ENCODE measurements around the gene SPG11. TPM values are rescaled to one million over a fixed set of nuclear protein-coding genes. Genes with fewer than 3 reads are reported as not detected.
"Not testable (repeated sequence)": the region's sequence is repeated elsewhere in the genome, so short reads cannot be mapped to it uniquely, and the experiment has no call there.

The SPG11 gene
- total RNA-seq, 1 donor, result 74.4 TPM

DNA sequence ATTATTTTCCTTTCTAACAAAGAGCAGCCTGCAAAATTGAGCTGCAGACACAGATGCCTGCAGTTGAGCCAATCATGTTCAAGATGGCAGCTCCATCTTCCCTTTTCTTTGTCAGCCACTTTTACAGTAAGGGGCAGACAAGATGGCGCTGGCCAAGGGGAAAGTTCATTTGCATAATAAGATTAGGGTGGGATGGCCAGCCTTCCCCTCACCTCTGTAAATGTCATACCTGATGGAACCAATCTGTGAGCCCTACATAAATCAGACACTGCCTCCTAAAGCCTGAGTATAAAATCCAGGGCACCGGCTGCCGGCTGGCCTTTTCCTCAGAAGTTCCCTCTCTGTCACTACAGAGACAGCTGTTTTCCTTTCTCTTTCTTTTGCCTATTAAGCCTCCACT, 31.8 kb upstream of the SPG11 start:
- Histone ChIP-seq H3K27me3 (ENCODE audit: insufficient read depth, low read length) (no peaks in the 10 kb centered on the region), H3K9me3 (ENCODE audit: low read depth, low read length) (no peaks in the 10 kb centered on the region), H3K4me3 (ENCODE audit: low read length) (no peak overlapping the region), H3K4me1 (ENCODE audit: insufficient read depth, low read length) (peaks cover 4% of the 10 kb centered on the region)

DNA sequence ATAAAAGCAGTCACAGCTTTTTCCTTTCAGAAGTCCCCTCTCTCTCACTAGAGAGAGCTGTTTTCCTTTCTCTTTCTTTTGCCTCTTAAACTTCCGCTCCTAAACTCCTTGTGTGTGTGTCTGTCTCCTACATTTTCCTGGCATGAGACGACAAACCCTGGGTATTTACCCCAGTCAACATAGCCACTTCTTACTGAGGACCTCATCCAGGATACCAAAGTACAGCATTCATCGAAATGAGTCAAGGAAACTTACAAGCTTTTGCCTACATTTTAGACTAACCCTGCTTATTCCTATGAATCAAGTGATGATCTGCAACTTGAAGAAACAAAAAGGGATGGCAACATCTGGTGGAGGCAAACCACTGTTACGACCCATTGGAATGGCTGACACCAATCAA, 31.0 kb upstream of the SPG11 start:
- Histone ChIP-seq H3K4me3 (ENCODE audit: low read length) (no peak overlapping the region), H3K9me3 (ENCODE audit: low read depth, low read length) (no peaks in the 10 kb centered on the region), H3K27me3 (ENCODE audit: insufficient read depth, low read length) (no peaks in the 10 kb centered on the region), H3K4me1 (ENCODE audit: insufficient read depth, low read length) (peaks cover 4% of the 10 kb centered on the region)

DNA sequence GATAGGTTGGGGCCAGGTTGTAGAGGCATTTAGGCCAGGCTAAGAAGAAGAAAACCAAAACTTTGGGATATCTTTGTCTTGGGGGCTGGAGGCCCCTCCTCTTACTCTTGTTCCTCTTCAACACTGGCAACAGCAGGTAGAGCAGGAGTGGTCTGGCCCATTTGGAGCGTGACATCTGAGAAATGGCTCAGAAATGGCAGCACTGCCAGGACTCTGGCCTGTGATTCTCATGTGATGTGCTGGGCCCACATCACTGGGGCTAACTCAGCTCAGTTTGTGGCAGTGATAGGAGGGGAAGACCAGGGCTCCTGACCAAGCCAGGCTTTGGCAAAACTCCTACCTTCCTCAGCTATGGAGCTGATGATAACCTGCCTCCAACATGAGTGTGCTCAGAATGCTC, 29.2 kb upstream of the SPG11 start:
- no peak overlapping the region for H3K4me3 ChIP-seq (ENCODE audit: low read length)
- no peaks in the 10 kb centered on the region for H3K27me3 ChIP-seq (ENCODE audit: insufficient read depth, low read length)
- no peaks in the 10 kb centered on the region for H3K9me3 ChIP-seq (ENCODE audit: low read depth, low read length)
- H3K4me1 ChIP-seq (ENCODE audit: insufficient read depth, low read length), result no peaks in the 10 kb centered on the region

DNA sequence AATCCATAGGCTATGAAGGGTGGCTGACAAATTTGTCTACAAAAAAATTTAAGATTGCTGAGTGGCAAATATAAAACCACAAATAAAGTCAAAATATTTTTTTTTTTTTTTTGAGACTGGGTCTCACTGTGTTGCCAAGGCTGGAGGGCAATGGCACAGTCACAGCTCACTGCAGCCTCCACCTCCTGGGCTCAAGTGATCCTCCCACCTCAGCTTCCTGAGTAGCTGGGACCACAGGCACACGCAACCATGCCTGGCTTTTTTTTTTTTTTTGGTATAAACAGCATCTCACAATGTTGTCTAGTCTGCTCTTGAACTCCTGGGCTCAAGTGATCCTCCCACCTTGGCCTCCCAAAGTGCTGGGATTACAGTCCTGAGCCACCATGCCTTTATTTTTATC, 26.8 kb upstream of the SPG11 start:
- not testable (repeated sequence) for H3K9me3 ChIP-seq (ENCODE audit: low read depth, low read length); H3K27me3 ChIP-seq (ENCODE audit: insufficient read depth, low read length); H3K4me3 ChIP-seq (ENCODE audit: low read length); H3K4me1 ChIP-seq (ENCODE audit: insufficient read depth, low read length)

DNA sequence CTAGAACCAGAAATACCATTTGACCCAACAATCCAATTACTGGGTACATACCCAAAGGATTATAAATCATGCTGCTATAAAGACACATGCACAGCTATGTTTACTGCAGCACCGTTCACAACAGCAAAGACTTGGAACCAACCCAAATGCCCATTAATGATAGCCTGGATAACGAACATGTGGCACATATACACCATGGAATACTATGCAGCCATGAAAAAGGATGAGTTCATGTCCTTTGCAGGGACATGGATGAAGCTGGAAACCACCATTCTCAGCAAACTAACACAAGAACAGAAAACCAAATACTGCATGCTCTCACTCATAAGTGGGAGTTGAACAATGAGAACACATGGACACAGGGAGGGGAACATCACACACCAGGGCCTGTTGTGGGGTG, 25.9 kb upstream of the SPG11 start:
- H3K4me3 ChIP-seq (ENCODE audit: low read length); H3K27me3 ChIP-seq (ENCODE audit: insufficient read depth, low read length); H3K4me1 ChIP-seq (ENCODE audit: insufficient read depth, low read length); H3K9me3 ChIP-seq (ENCODE audit: low read depth, low read length): not testable (repeated sequence)

DNA sequence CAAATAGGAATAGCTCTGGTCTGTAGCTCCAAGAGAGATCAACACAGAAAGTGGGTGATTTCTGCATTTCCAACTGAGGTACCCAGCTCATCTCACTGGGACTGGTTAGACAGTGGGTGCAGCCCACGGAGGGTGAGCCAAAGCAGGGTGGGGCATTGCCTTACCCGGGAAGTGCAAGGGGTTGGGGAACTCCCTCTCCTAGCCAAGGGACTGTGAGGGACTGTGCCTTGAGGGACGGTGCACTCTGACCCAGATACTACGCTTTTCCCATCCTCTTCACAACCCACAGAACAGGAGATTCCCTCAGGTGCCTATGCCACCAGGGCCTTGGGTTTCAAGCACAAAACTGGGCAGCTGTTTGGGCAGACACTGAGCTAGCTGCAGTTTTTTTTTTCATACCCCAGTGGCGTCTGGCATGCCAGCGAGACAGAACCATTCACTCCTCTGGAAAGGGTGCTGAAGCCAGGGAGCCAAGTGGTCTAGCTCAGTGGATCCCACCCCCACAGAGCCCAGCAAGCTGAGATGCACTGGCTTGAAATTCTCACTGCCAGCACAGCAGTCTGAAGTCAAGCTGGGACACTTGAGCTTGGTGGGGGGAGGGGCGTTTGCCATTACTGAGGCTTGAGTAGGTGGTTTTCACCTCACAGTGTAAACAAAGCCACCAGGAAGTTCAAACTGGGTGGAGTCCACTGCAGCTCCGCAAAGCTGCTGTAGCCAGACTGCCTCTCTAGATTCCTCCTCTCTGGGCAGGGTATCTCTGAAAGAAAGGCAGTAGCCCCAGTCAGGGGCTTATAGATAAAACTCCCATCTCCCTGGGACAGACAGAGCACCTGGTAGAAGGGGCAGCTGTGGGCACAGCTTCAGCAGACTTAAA, 19.6 kb upstream of the SPG11 start:
- not testable (repeated sequence) for H3K4me3 ChIP-seq (ENCODE audit: low read length); H3K27me3 ChIP-seq (ENCODE audit: insufficient read depth, low read length)

GRCh38 chr15:44682211-44682610, 18.7 kb upstream of the SPG11 start:
- H3K4me1 ChIP-seq (ENCODE audit: insufficient read depth, low read length), result peaks cover 71% of the 10 kb centered on the region
- no peak overlapping the region for H3K4me3 ChIP-seq (ENCODE audit: low read length)
- no peaks in the 10 kb centered on the region for H3K9me3 ChIP-seq (ENCODE audit: low read depth, low read length)
- H3K27me3 ChIP-seq (ENCODE audit: insufficient read depth, low read length), result no peaks in the 10 kb centered on the region

More for the DNA sequence above, 19.6 kb upstream of the SPG11 start:
- H3K4me1 ChIP-seq (ENCODE audit: insufficient read depth, low read length), result peaks cover 63% of the 10 kb centered on the region
- H3K9me3 ChIP-seq (ENCODE audit: low read depth, low read length), result not testable (repeated sequence)

DNA sequence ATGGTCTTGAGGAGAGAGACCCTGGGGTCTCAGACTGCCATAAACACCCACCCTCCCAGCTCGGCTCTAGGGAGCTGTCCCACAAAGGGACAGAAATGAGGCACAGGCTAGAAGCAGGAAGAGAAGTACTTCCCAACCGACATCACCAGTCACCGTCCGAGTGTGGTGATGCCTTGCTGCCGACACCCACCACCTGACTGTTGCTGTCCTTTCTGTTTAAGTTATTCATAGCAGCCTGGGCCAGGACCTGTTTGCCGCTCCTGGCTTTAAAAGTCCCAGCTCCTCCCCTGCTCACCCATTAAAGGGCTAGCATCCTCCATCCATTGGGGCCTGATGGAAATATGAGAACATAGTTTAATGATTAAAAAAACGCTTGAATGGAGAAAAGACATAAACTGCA, 13.2 kb upstream of the SPG11 start:
- no peak overlapping the region for H3K4me3 ChIP-seq (ENCODE audit: low read length)
- peaks cover 77% of the 10 kb centered on the region for H3K4me1 ChIP-seq (ENCODE audit: insufficient read depth, low read length)
- H3K9me3 ChIP-seq (ENCODE audit: low read depth, low read length), result no peaks in the 10 kb centered on the region
- H3K27me3 ChIP-seq (ENCODE audit: insufficient read depth, low read length), result no peaks in the 10 kb centered on the region

- Histone ChIP-seq H3K4me3 (ENCODE audit: low read length) (no peak overlapping the region), H3K4me1 (ENCODE audit: insufficient read depth, low read length) (peaks cover 76% of the 10 kb centered on the region), H3K27me3 (ENCODE audit: insufficient read depth, low read length) (no peaks in the 10 kb centered on the region), H3K9me3 (ENCODE audit: low read depth, low read length) (no peaks in the 10 kb centered on the region)
Measured at GRCh38 chr15:44675911-44676310, 12.4 kb upstream of the SPG11 start.

GRCh38 chr15:44673639-44674038, 10.2 kb upstream of the SPG11 start:
- H3K4me3 ChIP-seq (ENCODE audit: low read length), result no peak overlapping the region
- no peaks in the 10 kb centered on the region for H3K27me3 ChIP-seq (ENCODE audit: insufficient read depth, low read length)
- H3K9me3 ChIP-seq (ENCODE audit: low read depth, low read length), result no peaks in the 10 kb centered on the region
- H3K4me1 ChIP-seq (ENCODE audit: insufficient read depth, low read length), result peaks cover 71% of the 10 kb centered on the region

GRCh38 chr15:44670087-44670950, 6.9 kb upstream of the SPG11 start:
- no peaks in the 10 kb centered on the region for H3K27me3 ChIP-seq (ENCODE audit: insufficient read depth, low read length)
- no peak overlapping the region for H3K4me3 ChIP-seq (ENCODE audit: low read length)
- peaks cover 70% of the 10 kb centered on the region for H3K4me1 ChIP-seq (ENCODE audit: insufficient read depth, low read length)
- no peaks in the 10 kb centered on the region for H3K9me3 ChIP-seq (ENCODE audit: low read depth, low read length)

DNA sequence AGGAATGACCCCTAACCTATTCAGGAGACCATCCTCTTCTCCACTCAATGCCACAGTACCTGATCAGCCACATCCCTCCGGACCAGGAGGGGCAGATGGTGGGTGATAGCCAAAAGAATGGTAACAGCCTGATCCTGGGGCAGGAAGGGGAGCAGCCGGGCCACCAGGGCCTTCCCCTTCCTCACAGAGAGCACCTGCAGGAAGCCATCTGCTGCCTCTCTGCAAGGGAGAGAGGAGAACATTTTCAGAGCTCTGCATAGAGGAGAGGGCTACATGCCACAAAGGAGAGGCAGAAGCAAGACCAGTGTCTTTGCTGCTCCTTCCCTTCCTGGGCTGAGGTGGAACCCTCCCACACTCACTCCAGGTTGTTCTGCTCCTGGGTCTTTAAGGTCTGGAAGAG, 5.5 kb upstream of the SPG11 start:
- peaks cover 79% of the 10 kb centered on the region for H3K4me1 ChIP-seq (ENCODE audit: insufficient read depth, low read length)
- H3K4me3 ChIP-seq (ENCODE audit: low read length), result no peak overlapping the region
- no peaks in the 10 kb centered on the region for H3K27me3 ChIP-seq (ENCODE audit: insufficient read depth, low read length)
- no peaks in the 10 kb centered on the region for H3K9me3 ChIP-seq (ENCODE audit: low read depth, low read length)

- no peaks in the 10 kb centered on the region for H3K9me3 ChIP-seq (ENCODE audit: low read depth, low read length)
- H3K27me3 ChIP-seq (ENCODE audit: insufficient read depth, low read length), result no peaks in the 10 kb centered on the region
- H3K4me1 ChIP-seq (ENCODE audit: insufficient read depth, low read length), result peaks cover 80% of the 10 kb centered on the region
- H3K4me3 ChIP-seq (ENCODE audit: low read length), result no peak overlapping the region
Measured at GRCh38 chr15:44667039-44667360, 3.5 kb upstream of the SPG11 start.

- Histone ChIP-seq H3K4me3 (ENCODE audit: low read length) (no peak overlapping the region), H3K9me3 (ENCODE audit: low read depth, low read length) (no peaks in the 10 kb centered on the region), H3K27me3 (ENCODE audit: insufficient read depth, low read length) (no peaks in the 10 kb centered on the region), H3K4me1 (ENCODE audit: insufficient read depth, low read length) (peaks cover 79% of the 10 kb centered on the region)
Measured at GRCh38 chr15:44666210-44667038, 3.0 kb upstream of the SPG11 start.

All from mononuclear cell (primary cell).